NCI-H1417 (cell line): ENCODE data around the gene DNAJC12.
"Not testable (repeated sequence)": the region's sequence is repeated elsewhere in the genome, so short reads cannot be mapped to it uniquely, and the experiment has no call there.

ENCODE experiments used
- DNase-seq, 3 experiments: peaks; one replicate each; lab custom pipeline; 2025; lab: John Stamatoyannopoulos, UW

Gene DNAJC12

GRCh38 chr10:67837541-67838314 lies at the start of gene DNAJC12:
TSS of gene DNAJC12 (minus strand) at chr10:67838188. CDS start at chr10:67838011, 177 bp downstream.
- peak; percentile 25 to 78 (median 44) for DNase-seq

GRCh38 chr10:67884842-67885670 lies 47.1 kb upstream of the DNAJC12 start:
- DNase-seq, result peak; percentile 51 to 87 (median 86)

- peak; percentile 86 to 94 (median 91) for DNase-seq
These were observed 46.4 kb upstream of the DNAJC12 start, which contains the start of gene SIRT1 for GRCh38 chr10:67884313-67884841. TSS of gene SIRT1 (plus strand) at chr10:67884656. CDS start at chr10:67884722, 66 bp downstream.

- no peak for DNase-seq
These were observed 45.8 kb upstream of the DNAJC12 start for GRCh38 chr10:67883710-67884312.

- no peak for DNase-seq
These were observed 40.1 kb upstream of the DNAJC12 start for GRCh38 chr10:67878133-67878532.

- DNase-seq, result not testable (repeated sequence)
These were observed 39.4 kb upstream of the DNAJC12 start for GRCh38 chr10:67877421-67877820.

GRCh38 chr10:67875340-67876238 lies 37.6 kb upstream of the DNAJC12 start:
- no peak for DNase-seq

- no peak for DNase-seq
These were observed 32.0 kb upstream of the DNAJC12 start for GRCh38 chr10:67869996-67870395.

GRCh38 chr10:67868132-67868531 lies 30.1 kb upstream of the DNAJC12 start:
- no peak for DNase-seq

- no peak for DNase-seq
These were observed 26.8 kb upstream of the DNAJC12 start for GRCh38 chr10:67864607-67865371.

GRCh38 chr10:67863094-67863493 lies 25.1 kb upstream of the DNAJC12 start:
- DNase-seq, result no peak

GRCh38 chr10:67861750-67862432 lies 23.9 kb upstream of the DNAJC12 start:
- DNase-seq, result no peak

- DNase-seq, result no peak
These were observed 21.0 kb upstream of the DNAJC12 start for GRCh38 chr10:67858971-67859370.

GRCh38 chr10:67853512-67853911 lies 15.5 kb upstream of the DNAJC12 start:
- DNase-seq, result no peak

- DNase-seq, result no peak
These were observed 14.8 kb upstream of the DNAJC12 start for GRCh38 chr10:67852761-67853160.

- DNase-seq, result no peak
These were observed 13.2 kb upstream of the DNAJC12 start for GRCh38 chr10:67851186-67851585.

GRCh38 chr10:67849331-67850011 lies 11.5 kb upstream of the DNAJC12 start:
- peak; percentile 81 to 92 (median 82) for DNase-seq

- DNase-seq, result no peak
These were observed 5.3 kb upstream of the DNAJC12 start for GRCh38 chr10:67843284-67843683.

GRCh38 chr10:67841737-67842136 lies 3.7 kb upstream of the DNAJC12 start:
- DNase-seq, result no peak
